ENCODE results near the gene ERLIN1. TPM values are rescaled to one million over a fixed set of nuclear protein-coding genes. Genes with fewer than 3 reads are reported as not detected.

ERLIN1 gene
- total and polyA plus RNA-seq, 10 of the 15 experiments (the other 5 are each of a cell fraction or from before 2014, with no cell fraction given): 4.9 to 21.7 (median 13.0) TPM

GRCh38 chr10:100132427-100132826 is 53.4 kb downstream of the ERLIN1 start (continued):
- no peak for TF ChIP-seq IKZF1 (conservative IDR thresholded peaks at IDR 0.05)

- Histone ChIP-seq H3K36me3 (ENCODE audit: control insufficient read depth in 2 of 2, insufficient read depth in 2 of 2, low read length in 1 of 2) (no peaks in the 10 kb centered on the region), H3K9me3 (replicated peaks; ENCODE audit: control insufficient read depth, insufficient read depth, low read length) (peaks cover 3% of the 10 kb centered on the region; the same call in 2 of the 3 replicates), H3K9ac (ENCODE audit: control insufficient read depth, insufficient read depth, low read length) (no peak overlapping the region), H4K20me1 (ENCODE audit: control insufficient read depth, insufficient read depth) (no peaks in the 10 kb centered on the region), H3K4me3 (no peak overlapping the region), H3K27ac (ENCODE audit: control insufficient read depth, insufficient read depth) (no peak overlapping the region), H3K27me3 (replicated peaks in 1 of 2; ENCODE audit: control insufficient read depth in 2 of 2, insufficient read depth in 2 of 2, low read length in 1 of 2) (no peaks in the 10 kb centered on the region), H3K79me2 (ENCODE audit: control insufficient read depth, insufficient read depth, low read length) (no peaks in the 10 kb centered on the region), H3K4me2 (ENCODE audit: control insufficient read depth, insufficient read depth) (no peak overlapping the region), H3K4me1 (ENCODE audit: control insufficient read depth, insufficient read depth, low read length) (no peaks in the 10 kb centered on the region), H2AFZ (ENCODE audit: control insufficient read depth, low read depth, low read length) (no peak overlapping the region)
- 46% methylated on average over 3 of the region's 3 CpGs for WGBS (ENCODE audit: insufficient coverage, insufficient replicate concordance, low lambda C conversion rate, missing lambda C conversion rate)
- CTCF ChIA-PET: no interaction called here
- no peak for TF ChIP-seq TCF3 (IDR thresholded peaks at IDR 0.05; ENCODE audit: borderline replicate concordance, insufficient read depth, low read depth, low read length)
- TF ChIP-seq NFYA (IDR thresholded peaks at IDR 0.05; ENCODE audit: borderline replicate concordance, low read depth, low read length): no peak
- TF ChIP-seq SREBF1 (IDR thresholded peaks at IDR 0.05; ENCODE audit: low read length): no peak
- TF ChIP-seq HDAC6 (IDR thresholded peaks at IDR 0.05; ENCODE audit: unreplicated experiment): no peak
- no peak for TF ChIP-seq CREB1 (IDR thresholded peaks at IDR 0.05; ENCODE audit: low read depth)
- no peak for TF ChIP-seq YBX1 (IDR thresholded peaks at IDR 0.05)
- TF ChIP-seq PML (IDR thresholded peaks at IDR 0.05; ENCODE audit: low read length): no peak
- no peak for TF ChIP-seq SUZ12 (IDR thresholded peaks at IDR 0.05; ENCODE audit: unreplicated experiment)
- no peak for TF ChIP-seq TCF7 (IDR thresholded peaks at IDR 0.05; ENCODE audit: borderline replicate concordance)
- TF ChIP-seq RAD51 (IDR thresholded peaks at IDR 0.05): no peak
- no peak for TF ChIP-seq LARP7 (IDR thresholded peaks at IDR 0.05)
- TF ChIP-seq ZNF622 (IDR thresholded peaks at IDR 0.05): no peak
- TF ChIP-seq NFXL1 (IDR thresholded peaks at IDR 0.05; ENCODE audit: borderline replicate concordance): no peak
- no peak for TF ChIP-seq POLR2AphosphoS2 (IDR thresholded peaks at IDR 0.05; ENCODE audit: low read depth, low read length)
- TF ChIP-seq ZBTB33 (IDR thresholded peaks at IDR 0.05): no peak
- no peak for TF ChIP-seq RFX5 (IDR thresholded peaks at IDR 0.05; ENCODE audit: low read depth, low read length)
- no TSS peak for BruUV-seq (replicated peaks)
- POLR2A ChIA-PET: interaction anchor here (0.5 to 1.1 kb wide), 2 partner anchors 21 to 30 kb away, joined by 3 read pairs; no protein-coding TSS in a partner anchor
- intact Hi-C loops (cut with micrococcal nuclease; ENCODE audit: unreplicated experiment): no loop called here
- FAIRE-seq (no peak), ATAC-seq (no peak), DNase-seq (ENCODE audit: low read depth, low spot score) (no peak)
- RAD21 ChIA-PET (ENCODE audit: unreplicated experiment): no interaction called here
- in situ Hi-C loops (cut with MboI): no loop called here
- SMC1A ChIA-PET (ENCODE audit: uncharacterized antibody, unreplicated experiment): interaction anchor here (0.7 to 1.1 kb wide), 2 partner anchors 11 to 26 kb away, joined by 3 read pairs; no protein-coding TSS in a partner anchor
Observed at GRCh38 chr10:100131571-100131970, 54.3 kb downstream of the ERLIN1 start.
